HG02885 (cell line): Measurements from ENCODE around the gene TMEM184C.
A peak's percentile ranks its signal among the peaks of the same experiment; 100 is the strongest.

Source experiments
- ATAC-seq: cut with Tn5 transposase; IDR thresholded peaks from one replicate; pipeline ENCODE4 v1.9.1; 2021; ENCODE audit warnings: mild to moderate bottlenecking; ENCODE audit not compliant: unreplicated experiment, poor library complexity

The TMEM184C gene

GRCh38 chr4:147644471-147644870 lies 27.3 kb downstream of the TMEM184C start:
- ATAC-seq, result no peak

GRCh38 chr4:147645099-147645498 lies 27.9 kb downstream of the TMEM184C start:
- no peak for ATAC-seq

- no peak for ATAC-seq
These were observed 31.5 kb downstream of the TMEM184C start for GRCh38 chr4:147648656-147649055.

- ATAC-seq, result peak; percentile 59
These were observed 34.4 kb downstream of the TMEM184C start for GRCh38 chr4:147651563-147651962.

GRCh38 chr4:147655639-147656038 lies 38.4 kb downstream of the TMEM184C start:
- ATAC-seq, result no peak

- ATAC-seq, result no peak
These were observed 41.3 kb downstream of the TMEM184C start for GRCh38 chr4:147658501-147658900.

- no peak for ATAC-seq
These were observed 56.9 kb downstream of the TMEM184C start for GRCh38 chr4:147674073-147674472.

- ATAC-seq, result no peak
These were observed 57.3 kb downstream of the TMEM184C start for GRCh38 chr4:147674496-147674895.

GRCh38 chr4:147678106-147678505 lies 60.9 kb downstream of the TMEM184C start:
- ATAC-seq, result no peak

GRCh38 chr4:147678796-147679549 lies 61.8 kb downstream of the TMEM184C start:
- no peak for ATAC-seq

GRCh38 chr4:147682755-147683154 lies 65.6 kb downstream of the TMEM184C start:
- ATAC-seq, result no peak

GRCh38 chr4:147683188-147683591 lies 66.0 kb downstream of the TMEM184C start:
- ATAC-seq, result no peak

- ATAC-seq, result peak; percentile 99
These were observed 66.8 kb downstream of the TMEM184C start, which contains the start of gene PRMT9 for GRCh38 chr4:147683717-147684700. Gene PRMT9 (minus strand): TSS chr4:147684163. CDS start chr4:147683987, 176 bp downstream.

- no peak for ATAC-seq
These were observed 71.9 kb downstream of the TMEM184C start for GRCh38 chr4:147689067-147689466.

GRCh38 chr4:147691820-147692219 lies 74.6 kb downstream of the TMEM184C start:
- no peak for ATAC-seq

- ATAC-seq, result no peak
These were observed 76.0 kb downstream of the TMEM184C start for GRCh38 chr4:147693218-147693617.

GRCh38 chr4:147696866-147697265 lies 79.7 kb downstream of the TMEM184C start:
- no peak for ATAC-seq

- ATAC-seq, result no peak
These were observed 87.6 kb downstream of the TMEM184C start for GRCh38 chr4:147704846-147705245.

GRCh38 chr4:147707892-147708672 lies 90.9 kb downstream of the TMEM184C start:
- peak; percentile 78 for ATAC-seq

- no peak for ATAC-seq
These were observed 92.8 kb downstream of the TMEM184C start for GRCh38 chr4:147709999-147710398.
